Measurements from ENCODE around the gene FADS2.
"Not testable (repeated sequence)": the region's sequence is repeated elsewhere in the genome, so short reads cannot be mapped to it uniquely, and the experiment has no call there.

FADS2 gene

DNA sequence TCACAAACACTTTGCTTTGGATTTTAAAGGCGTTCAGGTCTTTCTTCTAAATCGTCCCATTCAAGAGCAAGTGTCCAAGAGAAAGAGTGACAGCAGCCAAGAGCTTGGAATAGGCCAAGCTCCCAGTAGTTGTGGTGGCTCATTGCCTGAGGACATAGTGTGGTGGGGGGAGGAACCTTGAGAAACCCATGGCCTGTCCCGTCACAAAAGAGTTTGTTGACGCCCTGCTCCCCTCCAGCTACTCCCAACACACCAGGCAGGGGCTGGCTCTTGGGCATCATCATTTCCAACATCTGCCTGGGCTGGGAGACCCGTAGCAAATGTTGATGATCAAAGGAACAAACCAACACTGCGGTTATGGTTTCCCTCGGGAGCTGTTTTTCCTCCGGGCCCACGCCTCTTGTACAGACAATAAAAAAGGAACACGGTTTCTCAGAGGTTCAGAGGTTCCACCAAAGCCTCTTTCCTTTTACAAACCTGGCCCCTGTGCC lies 42.5 kb downstream of the FADS2 start:
- DNase-seq = no peak

GRCh38 chr11:61871158-61871597 lies 43.1 kb downstream of the FADS2 start:
- peak; percentile 35 for DNase-seq

- no peak for DNase-seq
Measured at GRCh38 chr11:61872935-61873565, 45.0 kb downstream of the FADS2 start.

GRCh38 chr11:61873588-61874376 lies 45.7 kb downstream of the FADS2 start:
- no peak for DNase-seq

DNA sequence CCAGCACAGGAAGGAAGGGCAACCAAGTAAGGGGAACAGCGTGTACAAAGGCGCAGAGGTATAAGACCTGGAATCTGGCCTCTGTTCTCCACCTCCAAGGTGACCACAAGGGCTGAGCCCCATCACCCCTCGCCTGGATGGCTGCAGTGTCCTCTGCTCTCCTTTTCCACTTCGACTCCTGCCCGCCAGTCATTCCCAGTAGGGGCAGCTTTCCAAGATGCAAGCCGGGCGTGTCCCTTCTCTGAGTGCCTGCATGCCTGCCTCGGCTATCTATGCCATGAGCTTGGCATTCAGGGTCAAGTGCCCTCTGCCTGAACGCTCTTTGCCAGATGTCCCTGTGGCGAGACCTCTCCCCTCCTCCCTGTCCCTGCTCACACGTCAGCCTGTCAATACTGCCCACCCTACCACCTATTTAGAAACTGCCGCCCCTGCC lies 46.3 kb downstream of the FADS2 start:
- DNase-seq = no peak

- no peak for DNase-seq
Measured at GRCh38 chr11:61874853-61875252, 46.8 kb downstream of the FADS2 start.

- no peak for DNase-seq
Measured at GRCh38 chr11:61875698-61876097, 47.6 kb downstream of the FADS2 start.

GRCh38 chr11:61879152-61879551 lies 51.1 kb downstream of the FADS2 start:
- no peak for DNase-seq

- no peak for DNase-seq
Measured at GRCh38 chr11:61880031-61880430, 51.9 kb downstream of the FADS2 start.

DNA sequence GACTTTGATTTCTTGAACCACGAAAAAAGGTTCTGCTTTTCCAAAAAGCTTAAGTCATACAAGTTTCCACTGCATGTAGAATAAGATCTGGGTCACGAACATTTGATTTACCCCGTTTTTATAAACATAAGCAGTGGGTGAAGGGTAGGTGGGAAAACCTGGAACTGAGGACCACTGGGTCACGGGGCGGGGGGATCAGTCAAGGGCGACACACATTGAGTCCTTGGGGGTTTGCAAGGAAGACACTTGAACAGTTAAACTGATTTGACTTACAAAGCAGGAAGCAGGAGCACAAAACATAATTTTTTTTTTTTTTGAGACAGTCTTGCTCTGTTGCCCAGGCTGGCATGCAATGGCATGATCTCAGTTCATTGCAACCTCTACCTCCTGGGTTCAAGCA lies 52.4 kb downstream of the FADS2 start:
- DNase-seq = no peak

GRCh38 chr11:61881397-61881796 lies 53.3 kb downstream of the FADS2 start:
- no peak for DNase-seq

- not testable (repeated sequence) for DNase-seq
Measured at GRCh38 chr11:61882267-61882666, 54.2 kb downstream of the FADS2 start.

- DNase-seq = no peak
Measured at GRCh38 chr11:61882879-61883278, 54.8 kb downstream of the FADS2 start.

GRCh38 chr11:61883327-61883726 lies 55.2 kb downstream of the FADS2 start:
- DNase-seq = no peak

- DNase-seq = no peak
Measured at GRCh38 chr11:61883947-61884346, 55.8 kb downstream of the FADS2 start.

DNA sequence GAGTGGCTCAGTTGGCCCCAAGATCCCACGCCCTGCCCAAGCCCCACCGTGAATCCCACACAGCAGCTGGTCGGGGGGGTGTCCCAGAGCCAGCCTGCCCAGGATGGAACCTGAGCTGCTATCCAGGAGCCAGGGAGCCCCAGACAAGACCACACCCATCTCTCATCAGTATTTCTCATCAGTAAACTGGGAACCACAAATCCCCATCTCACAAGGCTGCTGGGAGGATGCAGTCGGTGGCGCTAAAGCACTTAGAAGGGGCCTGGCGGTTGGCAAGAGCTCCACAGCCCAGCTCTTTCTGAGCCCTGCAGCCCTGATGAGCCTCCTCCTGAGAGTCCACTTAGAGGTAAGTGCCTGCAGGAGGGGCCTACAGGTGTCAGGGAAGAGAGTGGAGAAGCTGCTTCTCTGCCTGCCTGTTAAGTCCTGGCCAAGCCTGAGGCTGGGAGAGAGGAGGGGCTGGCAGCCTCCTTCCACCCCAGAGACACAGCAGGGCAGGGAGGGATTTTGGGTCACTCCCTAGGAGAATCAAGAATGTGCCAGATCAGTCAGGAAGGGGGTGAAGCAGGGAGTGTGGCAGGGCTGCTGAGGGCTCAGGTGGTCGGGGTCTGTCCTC lies 57.2 kb downstream of the FADS2 start:
- no peak for DNase-seq

DNA sequence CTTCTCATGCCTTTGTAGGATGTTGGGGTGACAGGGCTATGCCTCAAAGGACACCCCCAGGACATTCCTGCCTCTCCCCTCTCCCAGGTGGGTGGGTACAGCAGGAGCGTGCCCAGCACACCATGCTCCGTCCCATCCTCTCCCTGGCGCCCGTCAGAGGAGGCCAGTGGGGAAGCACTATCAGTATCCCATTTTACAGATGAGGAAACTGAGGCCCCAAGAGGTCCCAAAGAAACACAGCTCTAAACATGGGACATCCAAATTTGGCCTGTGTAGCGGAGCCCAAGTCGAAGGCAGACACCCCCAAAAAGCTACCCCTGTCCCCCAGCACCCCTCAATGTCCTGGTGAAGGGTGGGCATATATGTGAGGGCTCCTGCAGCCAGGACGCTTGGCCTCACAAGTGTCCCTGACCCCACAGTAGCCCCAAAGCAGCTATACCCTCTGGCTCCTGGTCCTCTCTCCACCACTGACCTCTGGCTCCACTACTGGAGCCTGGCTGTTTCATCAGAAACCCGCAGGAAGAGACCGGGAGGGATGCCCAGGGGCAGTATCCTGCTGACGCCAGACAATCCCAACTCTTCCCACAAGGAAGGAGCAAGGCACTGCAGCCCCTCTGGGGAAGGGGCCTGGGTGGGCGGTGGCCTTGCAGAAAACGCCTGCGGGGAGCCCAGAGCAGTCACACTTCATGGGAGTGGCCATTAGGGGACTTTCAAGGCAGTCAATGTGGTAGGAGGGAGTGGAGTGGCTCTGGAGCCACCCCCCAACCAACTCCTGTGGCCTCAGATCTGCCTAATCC lies 57.9 kb downstream of the FADS2 start:
- no peak for DNase-seq

DNA sequence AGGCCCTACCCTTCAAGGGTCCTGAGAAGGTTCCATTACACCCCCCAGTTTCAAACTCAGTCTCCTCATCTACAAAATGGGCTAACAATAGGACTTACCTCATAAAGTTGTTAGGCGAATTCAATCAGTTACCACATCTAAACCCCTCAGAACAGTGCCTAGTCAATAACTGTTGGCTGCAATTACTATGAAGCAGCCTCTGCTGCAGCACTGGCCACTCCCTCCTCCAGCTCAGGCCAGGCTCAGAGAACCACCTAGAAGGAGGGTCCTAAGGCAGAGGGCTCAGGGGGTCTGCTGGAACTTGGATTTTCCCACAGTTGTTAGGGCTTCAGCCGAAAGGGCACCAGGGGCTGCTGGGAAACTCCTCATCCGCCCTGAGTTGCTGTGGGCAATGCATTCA lies 58.5 kb downstream of the FADS2 start:
- DNase-seq = no peak

DNA sequence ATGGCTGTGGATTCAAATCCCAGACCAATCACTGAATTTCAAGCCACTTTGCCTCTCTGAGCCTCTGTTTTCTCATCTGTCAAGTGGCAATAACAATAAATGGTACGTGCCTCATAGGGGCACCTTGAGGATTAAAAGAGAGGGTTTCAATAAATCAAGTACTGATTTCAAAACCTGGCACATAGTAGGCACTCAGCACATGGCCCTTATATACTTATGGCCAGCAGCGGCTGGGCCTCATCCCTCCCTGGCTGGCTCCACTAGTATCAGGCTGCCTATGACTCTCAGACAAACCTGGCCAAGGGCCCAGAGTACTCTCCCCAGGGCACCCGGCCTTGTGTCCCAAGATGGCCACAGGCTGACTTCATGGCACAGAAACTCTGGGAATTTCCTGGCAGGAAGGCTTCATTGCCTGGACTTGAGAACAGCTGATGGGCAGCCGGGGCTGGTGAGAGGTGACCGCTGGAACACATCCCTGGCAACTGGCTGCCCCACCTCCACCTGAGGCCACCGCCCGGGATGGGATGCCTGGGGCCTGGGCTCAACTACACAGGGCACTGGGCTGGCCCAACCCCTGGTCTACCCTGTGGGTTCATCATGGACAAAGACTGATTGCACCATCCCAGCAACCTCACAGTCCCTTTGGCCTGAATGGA lies 59.9 kb downstream of the FADS2 start:
- no peak for DNase-seq

- no peak for DNase-seq
Measured at GRCh38 chr11:61888590-61888989, 60.5 kb downstream of the FADS2 start.

GRCh38 chr11:61889831-61890230 lies 61.7 kb downstream of the FADS2 start:
- DNase-seq = no peak

DNA sequence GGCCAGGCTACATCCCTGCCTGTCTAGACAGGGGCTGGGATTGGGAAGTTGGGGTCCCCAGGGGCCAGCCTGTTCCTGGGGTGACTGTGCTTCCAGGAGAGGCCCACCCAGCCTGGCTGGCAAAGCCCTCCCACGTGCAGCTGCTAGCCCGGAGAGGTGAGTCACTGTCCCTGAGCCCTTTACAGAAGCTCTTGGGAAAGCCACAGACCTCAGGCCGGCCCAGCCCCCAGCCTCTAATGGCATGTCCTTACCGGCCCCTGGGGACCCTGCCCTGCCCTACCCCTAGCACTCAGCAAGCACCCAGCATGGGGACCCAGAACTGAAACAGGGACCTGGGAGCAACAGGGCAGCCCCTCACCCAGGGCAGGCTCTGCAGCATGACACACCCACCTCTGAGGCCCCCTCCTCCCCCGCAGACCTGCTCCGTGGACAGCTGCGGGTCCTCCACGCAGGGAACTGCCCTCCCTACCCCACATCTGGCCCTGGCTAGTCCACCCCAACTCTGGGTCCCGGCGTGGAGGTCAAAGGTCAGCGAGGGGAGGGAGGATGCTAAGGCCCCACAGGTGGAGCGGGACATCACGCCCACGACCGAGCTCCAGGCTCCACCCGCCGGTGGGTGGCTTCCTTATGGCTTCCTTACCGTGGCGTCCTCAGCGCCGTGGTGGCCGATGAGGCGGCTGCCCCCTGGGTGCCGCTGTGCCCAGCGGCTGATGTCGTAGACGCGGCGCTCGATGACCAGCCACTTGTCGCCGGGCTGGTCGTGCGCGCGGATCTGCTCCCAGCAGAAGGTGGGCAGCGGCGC lies 62.6 kb downstream of the FADS2 start:
- peak; percentile 17 for DNase-seq
